ENCODE data around the gene SYTL3.

SYTL3 gene

GRCh38 chr6:158758941-158759479 lies 109.2 kb downstream of the SYTL3 start:
- Histone ChIP-seq H3K27me3 (ENCODE audit: control insufficient read depth, insufficient read depth, low read length, poor library complexity, severe bottlenecking) (no peaks in the 10 kb centered on the region), H3K27ac (ENCODE audit: insufficient read depth, low read depth, low read length, poor library complexity, severe bottlenecking) (no peak overlapping the region), H3K36me3 (ENCODE audit: control insufficient read depth, insufficient read depth, low read length) (no peaks in the 10 kb centered on the region), H3K9me3 (ENCODE audit: control insufficient read depth, low read length) (no peaks in the 10 kb centered on the region), H3K4me3 (ENCODE audit: insufficient read depth, low read depth, low read length) (no peak overlapping the region), H3K4me1 (ENCODE audit: control insufficient read depth, insufficient read depth, low read length) (peaks cover 13% of the 10 kb centered on the region)
- WGBS, 2 experiments = 83 to 85% methylated on average over 18 of the region's 18 CpGs

DNA sequence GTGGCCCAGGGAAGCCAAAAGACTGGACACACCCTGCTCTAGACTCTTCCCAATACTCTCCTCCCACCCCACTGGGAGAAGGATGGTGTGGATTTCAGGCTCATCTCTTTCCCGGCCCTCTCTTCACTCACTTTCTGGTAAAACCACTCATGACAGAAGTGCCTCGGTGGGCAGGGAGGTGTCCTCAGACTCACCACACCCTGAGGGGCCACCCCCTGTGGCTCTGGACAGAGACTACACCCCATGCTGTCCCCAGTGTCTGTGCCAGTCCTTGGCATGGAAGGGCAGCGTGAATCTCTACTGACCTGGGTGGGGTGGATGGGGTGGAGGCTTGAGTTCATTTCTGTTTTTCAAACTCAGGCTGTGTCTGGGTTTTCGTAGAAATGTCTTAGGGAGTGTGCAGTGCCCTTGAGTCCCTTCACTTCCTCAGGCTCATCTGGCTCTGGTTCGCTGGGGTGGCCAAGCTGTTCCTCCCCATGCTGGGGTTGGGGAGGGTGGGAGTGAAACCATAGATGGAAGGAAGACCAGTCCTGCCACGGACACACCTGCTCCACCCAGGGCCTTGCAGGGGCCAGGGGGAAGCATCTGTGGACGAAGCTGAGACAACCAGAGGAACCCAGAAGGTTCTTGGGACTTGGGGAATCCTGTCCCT lies 110.2 kb downstream of the SYTL3 start:
- H3K36me3 ChIP-seq (ENCODE audit: control insufficient read depth, insufficient read depth, low read length) = no peaks in the 10 kb centered on the region
- H3K9me3 ChIP-seq (ENCODE audit: control insufficient read depth, low read length) = no peaks in the 10 kb centered on the region
- H3K27ac ChIP-seq (ENCODE audit: insufficient read depth, low read depth, low read length, poor library complexity, severe bottlenecking) = no peak overlapping the region
- WGBS, 2 experiments = 92 to 93% methylated on average over 7 of the region's 7 CpGs
- peaks cover 13% of the 10 kb centered on the region for H3K4me1 ChIP-seq (ENCODE audit: control insufficient read depth, insufficient read depth, low read length)
- H3K4me3 ChIP-seq (ENCODE audit: insufficient read depth, low read depth, low read length) = no peak overlapping the region
- no peaks in the 10 kb centered on the region for H3K27me3 ChIP-seq (ENCODE audit: control insufficient read depth, insufficient read depth, low read length, poor library complexity, severe bottlenecking)

DNA sequence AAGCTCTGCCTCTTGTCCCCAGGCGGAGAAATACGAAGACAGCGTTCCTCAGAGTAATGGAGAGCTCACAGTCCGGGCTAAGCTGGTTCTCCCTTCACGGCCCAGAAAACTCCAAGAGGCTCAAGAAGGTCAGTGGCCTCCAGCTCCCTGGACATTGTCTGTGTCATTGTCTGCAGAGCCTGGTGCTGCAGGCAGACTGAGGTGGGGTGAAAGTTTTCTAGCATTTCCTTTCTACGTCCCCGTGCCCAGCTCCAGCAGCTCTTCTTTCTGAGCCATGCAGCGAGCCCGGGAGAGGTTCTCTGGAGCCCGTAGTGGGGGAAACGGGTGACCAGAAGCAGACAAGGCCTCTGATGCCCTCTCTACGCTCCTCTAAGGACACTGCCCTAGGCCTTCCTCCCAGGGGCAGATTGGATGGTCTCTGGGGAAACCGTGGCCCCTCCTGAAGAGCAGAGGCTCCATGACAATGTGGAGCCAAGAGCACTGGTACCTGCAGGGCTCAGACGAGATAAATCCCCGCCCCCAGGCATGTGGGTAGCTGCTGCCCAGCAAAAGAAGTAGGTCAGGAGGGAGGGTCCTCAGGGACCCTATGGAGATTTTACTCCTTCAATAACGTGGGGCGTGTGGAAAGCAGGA lies 110.9 kb downstream of the SYTL3 start:
- 77 to 79% methylated on average over 17 of the region's 17 CpGs for WGBS, 2 experiments
- H3K4me3 ChIP-seq (ENCODE audit: insufficient read depth, low read depth, low read length) = no peak overlapping the region
- peaks cover 4% of the 10 kb centered on the region for H3K36me3 ChIP-seq (ENCODE audit: control insufficient read depth, insufficient read depth, low read length)
- H3K27ac ChIP-seq (ENCODE audit: insufficient read depth, low read depth, low read length, poor library complexity, severe bottlenecking) = no peak overlapping the region
- H3K27me3 ChIP-seq (ENCODE audit: control insufficient read depth, insufficient read depth, low read length, poor library complexity, severe bottlenecking) = no peaks in the 10 kb centered on the region
- H3K9me3 ChIP-seq (ENCODE audit: control insufficient read depth, low read length) = no peaks in the 10 kb centered on the region
- peaks cover 13% of the 10 kb centered on the region for H3K4me1 ChIP-seq (ENCODE audit: control insufficient read depth, insufficient read depth, low read length)

- Histone ChIP-seq H3K36me3 (ENCODE audit: control insufficient read depth, insufficient read depth, low read length) (peaks cover 8% of the 10 kb centered on the region), H3K4me3 (ENCODE audit: insufficient read depth, low read depth, low read length) (no peak overlapping the region), H3K27ac (ENCODE audit: insufficient read depth, low read depth, low read length, poor library complexity, severe bottlenecking) (no peak overlapping the region), H3K27me3 (ENCODE audit: control insufficient read depth, insufficient read depth, low read length, poor library complexity, severe bottlenecking) (no peaks in the 10 kb centered on the region), H3K4me1 (ENCODE audit: control insufficient read depth, insufficient read depth, low read length) (peaks cover 13% of the 10 kb centered on the region), H3K9me3 (ENCODE audit: control insufficient read depth, low read length) (no peaks in the 10 kb centered on the region)
- WGBS, 2 experiments = 92 to 94% methylated on average over 10 of the region's 10 CpGs
Measured at GRCh38 chr6:158761746-158762145, 111.9 kb downstream of the SYTL3 start.

GRCh38 chr6:158762787-158763433 lies 113.1 kb downstream of the SYTL3 start:
- Histone ChIP-seq H3K27me3 (ENCODE audit: control insufficient read depth, insufficient read depth, low read length, poor library complexity, severe bottlenecking) (no peaks in the 10 kb centered on the region), H3K27ac (ENCODE audit: insufficient read depth, low read depth, low read length, poor library complexity, severe bottlenecking) (no peak overlapping the region), H3K9me3 (ENCODE audit: control insufficient read depth, low read length) (no peaks in the 10 kb centered on the region), H3K4me3 (ENCODE audit: insufficient read depth, low read depth, low read length) (no peak overlapping the region), H3K4me1 (ENCODE audit: control insufficient read depth, insufficient read depth, low read length) (peaks cover 3% of the 10 kb centered on the region), H3K36me3 (ENCODE audit: control insufficient read depth, insufficient read depth, low read length) (peaks cover 15% of the 10 kb centered on the region)
- WGBS, 2 experiments = 90% methylated on average over 12 of the region's 12 CpGs

DNA sequence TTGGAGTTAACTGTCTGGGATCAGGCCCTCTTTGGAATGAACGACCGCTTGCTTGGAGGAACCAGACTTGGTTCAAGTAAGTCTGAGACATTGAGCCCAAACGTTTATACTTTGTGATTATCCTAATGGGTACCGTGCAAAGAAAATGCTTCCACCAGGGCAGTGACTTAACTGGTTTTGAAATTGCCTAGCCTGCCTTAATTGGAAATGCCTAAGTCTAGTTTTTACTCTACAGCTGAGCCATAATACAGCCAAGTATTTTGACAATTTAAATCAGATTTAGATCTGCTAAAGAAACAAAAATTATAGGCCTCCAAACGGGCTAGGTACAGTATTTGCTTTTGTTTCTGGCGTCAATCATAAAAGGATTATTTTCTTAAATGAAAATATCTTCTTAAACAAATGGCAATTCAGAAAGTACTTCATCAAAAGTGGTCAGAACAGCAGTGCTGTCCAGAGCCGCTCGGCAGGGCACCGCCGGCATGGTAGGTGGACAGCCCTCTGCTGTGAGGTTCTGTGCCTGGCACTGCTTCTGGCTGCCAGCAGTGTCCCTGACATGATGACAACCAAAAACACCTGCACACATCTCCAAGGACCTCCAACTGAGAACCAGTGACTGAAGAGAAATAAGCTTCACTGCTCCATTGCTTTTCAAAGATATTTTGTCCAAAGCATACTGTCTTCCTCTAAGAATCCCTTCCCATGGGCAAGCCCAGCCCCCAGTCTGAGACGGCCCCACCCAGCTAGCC lies 113.8 kb downstream of the SYTL3 start:
- H3K9me3 ChIP-seq (ENCODE audit: control insufficient read depth, low read length) = no peaks in the 10 kb centered on the region
- no peaks in the 10 kb centered on the region for H3K4me1 ChIP-seq (ENCODE audit: control insufficient read depth, insufficient read depth, low read length)
- WGBS, 2 experiments = 85% methylated on average over 11 of the region's 11 CpGs
- peaks cover 21% of the 10 kb centered on the region for H3K36me3 ChIP-seq (ENCODE audit: control insufficient read depth, insufficient read depth, low read length)
- no peak overlapping the region for H3K27ac ChIP-seq (ENCODE audit: insufficient read depth, low read depth, low read length, poor library complexity, severe bottlenecking)
- H3K4me3 ChIP-seq (ENCODE audit: insufficient read depth, low read depth, low read length) = no peak overlapping the region
- H3K27me3 ChIP-seq (ENCODE audit: control insufficient read depth, insufficient read depth, low read length, poor library complexity, severe bottlenecking) = no peaks in the 10 kb centered on the region

DNA sequence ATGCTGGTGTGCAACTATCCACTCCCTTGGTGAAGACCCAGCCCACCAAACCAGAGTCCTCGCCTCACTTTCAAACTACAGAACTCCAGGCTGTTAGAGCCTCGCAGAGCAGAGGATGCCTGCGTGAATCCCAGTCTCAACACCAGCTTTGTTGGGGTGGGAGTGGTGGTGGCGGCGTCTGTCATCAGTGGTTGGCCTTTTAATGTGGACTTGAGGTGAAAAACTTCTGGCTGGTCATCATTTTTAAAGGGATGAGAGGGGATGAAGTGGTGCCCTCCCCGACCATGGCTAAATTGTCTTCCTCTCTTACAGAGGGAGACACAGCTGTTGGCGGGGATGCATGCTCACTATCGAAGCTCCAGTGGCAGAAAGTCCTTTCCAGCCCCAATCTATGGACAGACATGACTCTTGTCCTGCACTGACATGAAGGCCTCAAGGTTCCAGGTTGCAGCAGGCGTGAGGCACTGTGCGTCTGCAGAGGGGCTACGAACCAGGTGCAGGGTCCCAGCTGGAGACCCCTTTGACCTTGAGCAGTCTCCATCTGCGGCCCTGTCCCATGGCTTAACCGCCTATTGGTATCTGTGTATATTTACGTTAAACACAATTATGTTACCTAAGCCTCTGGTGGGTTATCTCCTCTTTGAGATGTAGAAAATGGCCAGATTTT lies 114.5 kb downstream of the SYTL3 start:
- no peak overlapping the region for H3K4me3 ChIP-seq (ENCODE audit: insufficient read depth, low read depth, low read length)
- no peaks in the 10 kb centered on the region for H3K4me1 ChIP-seq (ENCODE audit: control insufficient read depth, insufficient read depth, low read length)
- no peak overlapping the region for H3K27ac ChIP-seq (ENCODE audit: insufficient read depth, low read depth, low read length, poor library complexity, severe bottlenecking)
- no peaks in the 10 kb centered on the region for H3K27me3 ChIP-seq (ENCODE audit: control insufficient read depth, insufficient read depth, low read length, poor library complexity, severe bottlenecking)
- 94 to 95% methylated on average over 14 of the region's 14 CpGs for WGBS, 2 experiments
- H3K9me3 ChIP-seq (ENCODE audit: control insufficient read depth, low read length) = no peaks in the 10 kb centered on the region
- H3K36me3 ChIP-seq (ENCODE audit: control insufficient read depth, insufficient read depth, low read length) = peaks cover 25% of the 10 kb centered on the region

DNA sequence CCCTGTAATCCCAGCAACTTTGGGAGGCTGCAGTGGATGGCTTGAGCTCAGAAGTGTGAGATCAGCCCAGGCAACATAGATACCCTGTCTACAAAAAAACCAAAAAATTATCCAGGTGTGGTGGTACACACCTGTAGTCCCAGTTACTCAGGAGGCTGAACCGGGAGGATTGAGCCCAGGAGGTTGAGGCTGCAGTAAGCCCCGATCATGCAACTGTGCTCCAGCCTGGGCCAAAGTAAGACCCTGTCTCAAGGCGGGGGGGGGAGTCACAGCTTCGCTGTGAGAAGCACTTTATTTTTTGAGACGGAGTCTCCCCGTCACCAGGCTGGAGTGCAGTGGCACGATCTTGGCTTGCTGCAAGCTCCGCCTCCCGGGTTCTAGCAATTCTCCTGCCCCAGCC lies 115.1 kb downstream of the SYTL3 start:
- H3K4me3 ChIP-seq (ENCODE audit: insufficient read depth, low read depth, low read length) = no peak overlapping the region
- H3K9me3 ChIP-seq (ENCODE audit: control insufficient read depth, low read length) = no peaks in the 10 kb centered on the region
- H3K4me1 ChIP-seq (ENCODE audit: control insufficient read depth, insufficient read depth, low read length) = no peaks in the 10 kb centered on the region
- peaks cover 31% of the 10 kb centered on the region for H3K36me3 ChIP-seq (ENCODE audit: control insufficient read depth, insufficient read depth, low read length)
- no peak overlapping the region for H3K27ac ChIP-seq (ENCODE audit: insufficient read depth, low read depth, low read length, poor library complexity, severe bottlenecking)
- 93% methylated on average over 9 of the region's 9 CpGs for WGBS, 2 experiments
- H3K27me3 ChIP-seq (ENCODE audit: control insufficient read depth, insufficient read depth, low read length, poor library complexity, severe bottlenecking) = no peaks in the 10 kb centered on the region

DNA sequence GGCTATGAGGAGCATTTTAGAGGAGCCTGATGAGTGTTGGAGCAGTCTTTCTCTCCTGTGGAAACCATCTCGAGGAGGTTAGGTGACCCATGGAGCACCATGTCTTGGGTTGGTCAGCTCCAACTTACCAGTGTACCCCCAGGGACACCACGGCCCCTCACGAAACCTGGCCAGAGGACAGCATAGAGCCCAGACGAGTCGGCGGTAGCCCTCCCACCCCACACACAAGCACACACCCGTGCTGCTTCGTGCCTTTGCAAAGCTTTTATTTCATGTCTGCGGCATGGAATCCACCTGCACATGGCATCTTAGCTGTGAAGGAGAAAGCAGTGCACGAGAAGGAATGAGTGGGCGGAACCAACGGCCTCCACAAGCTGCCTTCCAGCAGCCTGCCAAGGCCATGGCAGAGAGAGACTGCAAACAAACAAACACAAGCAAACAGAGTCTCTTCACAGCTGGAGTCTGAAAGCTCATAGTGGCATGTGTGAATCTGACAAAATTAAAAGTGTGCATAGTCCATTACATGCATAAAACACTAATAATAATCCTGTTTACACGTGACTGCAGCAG lies 115.7 kb downstream of the SYTL3 start:
- 88 to 91% methylated on average over 13 of the region's 13 CpGs for WGBS, 2 experiments
- Histone ChIP-seq H3K4me3 (ENCODE audit: insufficient read depth, low read depth, low read length) (no peak overlapping the region), H3K36me3 (ENCODE audit: control insufficient read depth, insufficient read depth, low read length) (peaks cover 35% of the 10 kb centered on the region), H3K27ac (ENCODE audit: insufficient read depth, low read depth, low read length, poor library complexity, severe bottlenecking) (no peak overlapping the region), H3K9me3 (ENCODE audit: control insufficient read depth, low read length) (no peaks in the 10 kb centered on the region), H3K4me1 (ENCODE audit: control insufficient read depth, insufficient read depth, low read length) (no peaks in the 10 kb centered on the region), H3K27me3 (ENCODE audit: control insufficient read depth, insufficient read depth, low read length, poor library complexity, severe bottlenecking) (no peaks in the 10 kb centered on the region)

Measured in ectodermal cell (in vitro differentiated cells).